NCI-H1105 treated with DMSO at 0.1 percent for 48 hours (cell line): ENCODE data around the gene UBB.

Experiments
- DNase-seq: peaks from one replicate; lab custom pipeline; 2025; lab: John Stamatoyannopoulos, UW

UBB gene

DNA sequence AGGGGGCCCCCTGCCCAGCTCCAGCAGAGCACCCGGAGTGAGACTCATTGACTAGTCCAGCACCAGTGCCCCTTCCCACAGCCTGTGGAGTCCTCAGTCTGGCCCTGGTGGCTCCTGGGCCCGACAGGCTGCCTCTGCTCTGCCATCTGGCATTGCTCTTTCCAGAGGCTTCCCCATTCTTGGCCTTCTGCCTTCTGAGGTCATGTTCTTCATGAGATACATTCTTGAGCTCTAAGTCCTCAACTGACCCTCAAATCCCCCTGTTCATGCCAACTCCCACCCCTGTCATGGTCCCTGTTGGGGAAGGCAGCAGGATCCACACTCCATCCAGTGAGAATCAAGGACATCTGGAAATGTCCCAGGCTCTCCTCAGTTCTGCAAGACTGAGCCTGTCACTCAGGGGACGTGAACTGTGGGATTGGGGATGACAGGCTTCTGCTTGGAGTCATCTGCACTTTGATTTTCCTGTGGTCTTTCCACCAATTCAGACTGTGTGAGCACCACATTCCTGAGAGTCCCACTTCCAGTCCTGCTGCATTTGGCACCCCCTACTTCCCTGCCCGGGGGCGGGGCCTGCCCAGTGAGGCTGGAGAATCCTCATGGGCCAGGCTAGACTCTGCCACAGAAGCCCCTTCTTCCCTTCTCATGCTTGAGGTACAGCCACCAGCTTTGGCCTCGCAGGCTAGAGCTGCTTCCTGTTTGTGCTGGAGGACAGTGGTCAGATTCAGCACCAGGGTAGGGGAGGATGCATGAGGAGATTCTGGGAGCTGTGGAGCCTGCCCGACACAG lies 37.2 kb downstream of the UBB start:
- DNase-seq = no peak

DNA sequence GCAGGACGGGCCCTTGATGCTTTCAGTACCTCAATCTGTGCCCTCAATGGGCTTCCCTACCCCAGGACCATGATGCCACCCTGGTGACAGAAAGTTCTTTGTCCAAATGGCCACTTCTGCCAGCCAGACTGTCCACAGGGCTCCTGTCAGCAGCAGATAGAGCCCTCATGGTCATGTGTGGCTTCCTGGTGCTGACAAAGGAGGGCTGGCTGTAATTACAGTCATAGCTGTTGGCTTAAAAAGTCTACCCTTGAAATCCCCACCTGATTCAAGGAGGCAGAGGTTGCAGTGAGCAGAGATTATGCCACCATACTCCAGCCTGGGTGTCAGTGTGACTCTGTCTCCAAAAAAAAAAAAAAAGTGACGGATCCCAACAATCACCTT lies 37.8 kb downstream of the UBB start:
- no peak for DNase-seq

DNA sequence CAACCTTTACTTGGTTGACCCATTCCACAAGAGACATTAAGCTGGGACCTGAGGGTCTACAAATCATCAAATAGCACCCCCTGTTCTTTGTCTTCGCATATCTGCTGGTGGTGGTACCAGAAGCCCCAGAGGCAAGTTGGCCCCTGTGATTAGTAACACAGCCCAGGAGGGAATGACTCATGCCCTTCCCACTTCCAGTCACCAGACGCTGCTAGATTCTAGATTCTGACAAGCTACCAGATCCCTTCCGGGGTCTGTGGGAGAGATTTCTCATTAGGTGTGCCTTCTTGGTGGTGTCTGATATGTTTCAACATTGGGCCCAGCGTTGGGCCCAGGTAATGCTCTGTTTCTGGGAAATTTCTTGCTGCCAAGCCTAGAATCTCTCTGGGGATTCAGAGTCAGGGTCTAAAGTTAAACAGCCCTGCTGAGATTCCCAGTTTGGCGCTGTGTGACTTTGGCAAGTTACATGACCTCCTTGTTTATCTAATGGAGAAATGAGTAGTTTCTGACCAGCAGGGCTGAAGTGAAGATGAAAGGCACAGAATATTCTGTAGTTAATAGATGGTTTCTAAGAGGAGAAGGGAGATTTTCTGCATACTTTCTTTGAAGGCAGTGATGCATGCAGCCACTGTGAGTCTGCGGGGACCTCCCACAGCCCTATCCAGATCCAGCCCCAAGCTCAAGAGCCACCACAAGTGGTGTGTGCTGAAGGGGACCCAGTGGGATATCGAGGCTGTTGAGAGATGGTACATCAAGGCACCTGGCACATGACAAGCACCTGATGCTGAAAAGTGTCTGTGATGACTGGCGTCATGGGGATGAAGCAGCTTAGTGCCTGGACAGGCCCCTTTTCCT lies 38.4 kb downstream of the UBB start:
- no peak for DNase-seq

DNA sequence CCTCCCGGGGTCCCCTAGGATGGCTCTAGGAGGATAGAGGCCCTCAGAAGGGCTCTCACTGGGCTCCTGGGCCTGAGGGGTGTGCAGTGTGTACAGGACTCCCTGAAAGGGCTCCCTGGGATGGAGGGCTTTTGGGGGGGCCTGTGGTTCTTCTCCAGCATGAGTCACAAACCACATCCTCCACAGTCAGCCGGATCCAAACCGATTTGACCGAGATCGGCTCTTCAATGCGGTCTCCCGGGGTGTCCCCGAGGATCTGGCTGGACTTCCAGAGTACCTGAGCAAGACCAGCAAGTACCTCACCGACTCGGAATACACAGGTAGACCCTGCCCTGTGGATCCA lies 39.0 kb downstream of the UBB start:
- no peak for DNase-seq

DNA sequence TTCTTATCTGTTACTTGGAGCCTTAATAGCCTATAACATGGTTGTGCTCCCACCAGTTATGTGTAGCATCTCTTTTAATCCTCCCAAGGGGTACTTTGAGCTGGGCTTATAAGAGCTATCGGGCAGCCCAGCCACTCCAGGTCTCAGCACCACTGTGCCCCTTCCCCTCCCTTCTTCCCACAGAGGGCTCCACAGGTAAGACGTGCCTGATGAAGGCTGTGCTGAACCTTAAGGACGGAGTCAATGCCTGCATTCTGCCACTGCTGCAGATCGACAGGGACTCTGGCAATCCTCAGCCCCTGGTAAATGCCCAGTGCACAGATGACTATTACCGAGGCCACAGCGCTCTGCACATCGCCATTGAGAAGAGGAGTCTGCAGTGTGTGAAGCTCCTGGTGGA lies 41.5 kb downstream of the UBB start:
- DNase-seq = no peak

DNA sequence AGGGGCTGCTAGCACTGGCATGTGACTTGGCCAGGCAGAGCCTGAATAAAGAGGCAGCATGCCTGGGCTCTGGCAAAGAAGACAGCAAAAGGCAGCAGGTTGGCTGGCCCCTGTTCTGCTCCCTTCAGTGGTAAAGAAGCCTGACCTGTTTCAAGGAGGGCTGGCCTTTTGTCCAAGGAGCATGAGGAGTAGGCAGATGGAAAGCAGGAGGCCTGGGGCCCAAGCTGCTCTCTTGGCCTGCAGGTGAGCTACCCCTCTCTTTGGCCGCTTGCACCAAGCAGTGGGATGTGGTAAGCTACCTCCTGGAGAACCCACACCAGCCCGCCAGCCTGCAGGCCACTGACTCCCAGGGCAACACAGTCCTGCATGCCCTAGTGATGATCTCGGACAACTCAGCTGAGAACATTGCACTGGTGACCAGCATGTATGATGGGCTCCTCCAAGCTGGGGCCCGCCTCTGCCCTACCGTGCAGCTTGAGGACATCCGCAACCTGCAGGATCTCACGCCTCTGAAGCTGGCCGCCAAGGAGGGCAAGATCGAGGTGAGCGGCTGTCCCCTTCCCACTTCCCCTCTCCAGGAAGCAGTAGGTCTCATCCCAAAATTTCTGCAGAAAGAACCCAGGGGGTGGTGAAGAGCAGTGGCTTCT lies 42.5 kb downstream of the UBB start:
- DNase-seq = no peak

DNA sequence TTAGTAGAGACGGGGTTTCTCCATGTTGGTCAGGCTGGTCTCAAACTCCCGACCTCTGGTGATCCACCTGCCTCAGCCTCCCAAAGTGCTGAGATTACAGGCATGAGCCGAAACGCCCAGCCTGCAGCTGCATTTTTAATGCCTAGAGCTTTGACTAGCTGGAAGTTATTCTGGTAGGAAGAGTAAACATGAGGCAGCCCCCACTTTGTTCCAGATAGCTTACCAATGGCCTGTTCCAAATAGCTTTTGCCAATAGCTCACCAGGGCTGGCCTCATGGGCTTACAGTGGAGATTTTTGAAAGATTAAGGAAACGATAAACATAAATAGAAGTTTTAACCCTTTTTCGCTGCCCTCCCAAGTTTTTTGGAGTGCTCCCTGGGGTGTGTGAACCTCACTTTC lies 44.3 kb downstream of the UBB start:
- no peak for DNase-seq

DNA sequence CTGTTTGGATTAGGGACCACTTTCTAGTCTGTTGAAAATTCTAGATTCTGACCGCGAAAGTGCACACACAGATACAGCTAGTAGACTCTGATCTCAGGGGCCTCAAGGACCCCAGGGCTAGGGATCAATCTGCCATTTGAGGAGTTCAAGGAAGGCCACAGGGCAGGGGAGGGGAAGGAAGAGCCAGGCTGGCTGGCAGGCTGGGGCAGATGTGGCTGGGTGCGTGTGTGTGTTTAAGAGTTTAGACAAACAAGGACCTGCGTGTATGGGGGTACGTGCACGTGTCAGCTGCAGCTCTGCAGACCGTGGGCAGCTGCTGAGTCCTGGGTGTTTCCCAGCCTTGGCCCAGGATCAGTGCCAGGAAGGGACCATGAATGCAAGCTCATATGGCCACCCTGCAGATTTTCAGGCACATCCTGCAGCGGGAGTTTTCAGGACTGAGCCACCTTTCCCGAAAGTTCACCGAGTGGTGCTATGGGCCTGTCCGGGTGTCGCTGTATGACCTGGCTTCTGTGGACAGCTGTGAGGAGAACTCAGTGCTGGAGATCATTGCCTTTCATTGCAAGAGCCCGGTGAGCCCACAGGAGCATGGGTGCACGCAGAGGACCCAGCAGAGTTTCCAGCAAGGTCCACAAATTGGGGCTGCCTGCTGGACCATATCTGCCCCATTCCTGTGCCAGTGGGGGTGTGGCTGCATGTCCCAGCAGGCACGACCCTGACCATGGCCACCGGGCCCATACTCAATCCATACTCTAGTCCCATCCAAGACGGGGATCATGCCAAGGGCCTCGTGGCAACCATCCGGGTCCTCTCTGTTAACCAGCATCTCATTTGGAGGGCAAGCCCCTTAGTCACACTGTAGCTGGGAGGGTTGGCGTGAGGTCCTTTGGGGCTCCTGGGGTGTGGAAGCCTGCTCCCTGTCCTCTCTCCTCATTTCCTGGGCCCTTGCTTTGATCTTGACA lies 45.1 kb downstream of the UBB start:
- DNase-seq = no peak

DNA sequence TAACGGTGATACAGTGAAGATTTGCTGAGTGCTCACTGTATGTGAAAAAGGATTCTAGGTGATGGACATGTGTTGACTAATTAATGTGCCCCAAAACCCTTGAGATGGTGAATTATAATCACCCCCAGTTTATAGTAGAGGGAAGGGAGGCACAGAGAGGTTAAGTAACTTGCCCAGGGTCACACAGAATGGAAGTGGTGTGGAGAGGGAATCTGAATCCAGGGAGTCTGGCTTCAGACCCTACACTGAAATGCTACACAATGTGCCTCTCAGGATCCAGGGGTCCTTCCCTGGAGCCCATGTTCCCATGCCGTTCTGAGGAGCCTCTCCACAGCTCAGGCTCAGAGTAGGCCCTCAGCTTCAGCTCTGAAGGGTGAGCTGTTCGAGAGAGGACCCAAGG lies 46.1 kb downstream of the UBB start:
- no peak for DNase-seq

DNA sequence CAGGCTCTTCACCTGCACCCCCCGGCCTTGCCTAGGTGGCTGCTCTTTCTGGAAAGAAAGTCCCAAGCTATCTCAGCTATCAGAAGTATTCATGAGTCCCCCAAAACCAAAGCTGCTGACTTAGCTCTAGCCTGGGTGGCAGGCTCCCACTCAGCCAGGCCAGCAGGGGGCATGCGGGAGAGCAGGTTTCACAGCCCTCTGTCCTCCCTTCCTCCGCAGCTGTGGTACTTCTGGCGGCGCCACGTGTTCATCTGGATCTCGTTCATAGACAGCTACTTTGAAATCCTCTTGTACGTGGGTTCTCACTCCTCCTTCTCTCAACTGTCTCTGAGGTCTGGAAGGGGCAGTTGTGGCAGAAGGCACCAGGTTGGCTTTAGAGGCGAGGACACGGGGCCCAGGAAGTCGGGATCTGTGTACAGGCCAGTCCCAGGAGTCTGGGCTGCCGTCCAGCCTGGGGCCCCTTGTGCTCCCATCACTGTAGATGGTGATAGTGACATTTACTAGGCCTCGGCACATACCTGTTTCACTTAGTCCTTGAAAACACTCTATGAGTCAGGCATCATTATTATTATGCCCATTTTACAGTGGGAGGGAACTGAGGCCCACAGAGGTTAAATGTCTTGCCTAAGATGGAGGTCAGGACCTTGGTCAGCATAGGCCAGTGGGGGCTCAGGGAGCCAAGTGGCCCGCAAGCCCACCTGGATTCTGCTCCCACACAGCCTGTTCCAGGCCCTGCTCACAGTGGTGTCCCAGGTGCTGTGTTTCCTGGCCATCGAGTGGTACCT lies 47.4 kb downstream of the UBB start:
- peak; percentile 15 for DNase-seq

DNA sequence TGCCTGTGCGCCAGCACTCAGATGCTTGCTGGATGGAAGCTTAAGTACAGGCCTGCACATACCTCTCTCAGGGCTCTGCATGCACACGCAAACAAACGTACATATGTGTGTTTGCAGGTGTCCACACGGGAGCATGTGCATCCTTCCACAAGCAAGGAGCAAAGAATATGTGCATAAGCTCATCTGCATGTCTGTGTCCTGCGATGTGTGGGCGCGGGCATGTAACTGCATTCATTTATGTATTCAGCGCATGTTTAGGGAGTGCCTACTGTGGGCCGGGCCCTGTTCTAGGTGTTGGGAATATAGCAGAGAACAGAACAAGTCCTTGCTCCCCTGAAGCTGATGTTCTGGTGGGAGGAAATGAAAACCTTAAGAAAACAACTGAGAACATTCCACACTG lies 48.2 kb downstream of the UBB start:
- DNase-seq = no peak

DNA sequence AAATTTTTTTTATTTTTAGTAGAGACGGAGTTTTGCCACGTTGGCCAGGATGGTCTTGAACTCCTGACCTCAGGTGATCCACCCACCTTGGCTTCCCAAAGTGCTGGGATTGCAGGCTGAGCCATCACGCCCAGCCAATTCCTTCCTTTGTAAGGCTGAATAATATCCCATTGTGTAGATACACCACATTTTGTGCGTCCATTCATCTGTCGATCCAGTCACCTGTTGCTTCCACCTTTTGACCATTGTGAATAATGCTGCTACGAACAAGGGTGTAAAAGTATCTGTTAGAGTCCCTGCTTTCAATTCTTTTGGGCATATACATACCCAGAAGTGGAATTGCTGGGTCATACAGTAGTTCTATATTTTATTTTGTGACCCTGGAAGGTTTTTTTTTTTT lies 49.8 kb downstream of the UBB start:
- DNase-seq = no peak

DNA sequence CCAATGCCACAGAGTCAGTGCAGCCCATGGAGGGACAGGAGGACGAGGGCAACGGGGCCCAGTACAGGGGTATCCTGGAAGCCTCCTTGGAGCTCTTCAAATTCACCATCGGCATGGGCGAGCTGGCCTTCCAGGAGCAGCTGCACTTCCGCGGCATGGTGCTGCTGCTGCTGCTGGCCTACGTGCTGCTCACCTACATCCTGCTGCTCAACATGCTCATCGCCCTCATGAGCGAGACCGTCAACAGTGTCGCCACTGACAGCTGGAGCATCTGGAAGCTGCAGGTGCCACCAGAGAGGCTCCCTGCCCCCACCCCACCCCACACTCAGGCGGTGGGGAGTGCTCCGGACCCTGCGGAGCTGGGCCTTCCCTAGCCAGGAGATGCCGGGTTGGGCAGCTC lies 51.1 kb downstream of the UBB start:
- DNase-seq = no peak
